Large intestine (tissue), 3 donors: ENCODE measurements around the gene ATG101. TPM values are rescaled to one million over a fixed set of nuclear protein-coding genes. Genes with fewer than 3 reads are reported as not detected.
A peak's percentile ranks its signal among the peaks of the same experiment; 100 is the strongest.

Experiments used
- DNase-seq, 2 donors: peaks; one replicate each; pipeline versions ENCODE4 v3.0.0 to v3.0.0-alpha.2; 2013
- H3K27ac ChIP-seq: one replicate; pipeline ENCODE4 v1.5.1; 2013; ENCODE audit warnings: low read length
- H3K27me3 ChIP-seq: 2 replicates; pipeline ENCODE4 v1.6.1; 2013; ENCODE audit warnings: low read length; ENCODE audit not compliant: control insufficient read depth, insufficient read depth
- H3K36me3 ChIP-seq: 2 replicates; pipeline ENCODE4 v1.6.1; 2013; ENCODE audit warnings: low read length; ENCODE audit not compliant: control insufficient read depth, insufficient read depth
- H3K4me1 ChIP-seq: one replicate; pipeline ENCODE4 v1.6.1; 2013; ENCODE audit warnings: low read length; ENCODE audit not compliant: control insufficient read depth, insufficient read depth
- H3K4me3 ChIP-seq: one replicate; pipeline ENCODE4 v1.5.1; 2013; ENCODE audit warnings: low read length
- H3K9me3 ChIP-seq: one replicate; pipeline ENCODE4 v1.6.1; 2013; ENCODE audit warnings: mild to moderate bottlenecking, low read depth, low read length, moderate library complexity; ENCODE audit not compliant: control insufficient read depth
- WGBS: methylation state at CpG from one replicate; pipeline ENCODE4 v1.1.5; 2013; ENCODE audit warnings: low lambda C conversion rate; ENCODE audit not compliant: insufficient coverage; 5-methylcytosine and 5-hydroxymethylcytosine counted together
- polyA plus RNA-seq: library from polyadenylated mRNA; unstranded; fragments of 120-200 nt; gene quantifications from one replicate; pipeline ENCODE4 v1.2.1, GENCODE V29; 2013

The ATG101 gene
- polyA plus RNA-seq, 1 donor: 27.8 TPM

DNA sequence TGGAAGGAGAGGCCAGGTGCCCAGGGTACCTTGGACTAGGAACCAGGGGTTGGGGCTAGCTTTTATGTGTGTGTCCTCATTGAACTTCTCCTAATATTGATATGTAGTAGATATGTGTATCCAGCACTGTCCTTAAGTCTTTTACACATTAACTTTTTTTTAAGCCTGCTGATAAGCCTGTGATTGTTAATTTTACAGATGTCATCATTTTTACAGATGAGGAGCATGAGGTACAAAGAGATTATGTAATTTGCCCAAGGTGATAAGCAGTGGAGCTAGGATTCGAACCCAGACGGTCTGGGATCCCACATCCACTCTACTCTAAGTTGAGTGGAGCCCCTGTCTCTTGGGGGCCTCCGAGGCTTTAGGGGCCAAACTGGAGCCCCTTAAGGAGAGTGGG, 28.7 kb upstream of the ATG101 start:
- H3K9me3 ChIP-seq: peaks cover 3% of the 10 kb centered on the region
- no peak for DNase-seq
- no CpG with 5 or more reads among the region's 3 CpGs for WGBS
- peaks cover 31% of the 10 kb centered on the region for H3K4me1 ChIP-seq
- H3K27me3 ChIP-seq: peaks cover 13% of the 10 kb centered on the region
- no peak overlapping the region for H3K4me3 ChIP-seq
- H3K27ac ChIP-seq: no peak overlapping the region
- H3K36me3 ChIP-seq: no peaks in the 10 kb centered on the region

DNA sequence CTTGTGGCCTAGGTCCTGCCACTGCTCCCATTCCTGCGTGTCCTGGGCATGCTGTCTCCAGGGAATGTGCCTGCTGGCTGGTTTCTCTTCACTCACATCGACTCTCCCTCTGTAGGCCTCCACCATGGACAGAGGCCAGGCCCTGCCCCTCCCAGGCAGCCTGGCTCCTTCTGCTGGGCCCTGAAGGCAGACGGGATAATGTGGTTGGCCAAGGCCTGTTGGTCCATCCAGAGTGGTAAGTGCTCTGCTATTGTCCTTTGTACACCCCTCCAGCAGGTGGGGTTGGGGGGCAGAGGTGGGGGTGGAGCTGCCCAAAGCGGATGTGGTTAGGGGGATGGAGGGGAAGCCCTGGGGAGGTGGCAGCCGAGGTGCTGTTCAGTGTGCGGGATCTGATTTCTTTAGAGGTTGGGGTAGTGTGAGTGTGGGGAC, 28.1 kb upstream of the ATG101 start:
- Histone ChIP-seq H3K4me3 (no peak overlapping the region), H3K4me1 (peaks cover 28% of the 10 kb centered on the region), H3K27ac (no peak overlapping the region), H3K9me3 (peaks cover 3% of the 10 kb centered on the region), H3K36me3 (no peaks in the 10 kb centered on the region), H3K27me3 (peaks cover 6% of the 10 kb centered on the region)
- DNase-seq: peak in 1 of 2 donors; percentile 46
- no CpG with 5 or more reads among the region's 6 CpGs for WGBS

DNA sequence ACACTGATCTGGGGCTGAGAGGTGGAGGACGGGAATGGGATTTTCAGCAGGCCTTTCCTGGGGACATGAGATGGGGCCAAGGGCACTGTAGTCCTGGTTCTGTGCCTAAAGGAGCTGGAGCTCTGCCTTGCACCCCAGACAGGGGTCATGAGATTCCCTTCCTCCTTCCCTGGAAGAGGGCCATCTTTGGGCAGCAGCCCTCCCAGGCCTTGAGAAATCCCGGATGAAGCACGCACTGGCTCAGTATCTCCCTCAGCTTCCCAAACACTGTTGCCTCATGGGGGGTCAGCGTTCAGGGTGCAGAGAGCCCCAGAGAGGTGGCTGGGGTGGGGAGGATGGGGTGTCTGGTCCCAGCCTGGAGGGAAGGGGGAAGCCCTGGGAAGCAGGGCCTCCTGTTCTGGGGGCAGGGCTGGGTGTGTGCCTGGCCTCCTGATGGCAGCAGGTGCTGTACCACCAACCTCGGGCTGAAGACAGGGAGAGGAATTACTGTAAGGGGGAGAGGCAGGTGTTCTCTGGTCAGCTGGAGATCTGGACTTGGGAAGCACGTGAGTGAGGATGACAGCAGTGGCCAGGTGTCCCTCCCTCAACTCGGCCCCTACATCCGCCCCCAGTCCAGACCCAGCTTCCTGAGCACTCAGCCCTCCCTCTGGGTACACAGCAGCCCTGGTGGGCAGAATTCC, 26.9 kb upstream of the ATG101 start:
- WGBS: no CpG with 5 or more reads among the region's 8 CpGs
- Histone ChIP-seq H3K9me3 (no peaks in the 10 kb centered on the region), H3K4me1 (peaks cover 23% of the 10 kb centered on the region), H3K27ac (no peak overlapping the region), H3K27me3 (no peaks in the 10 kb centered on the region), H3K36me3 (no peaks in the 10 kb centered on the region), H3K4me3 (no peak overlapping the region)
- no peak for DNase-seq

DNA sequence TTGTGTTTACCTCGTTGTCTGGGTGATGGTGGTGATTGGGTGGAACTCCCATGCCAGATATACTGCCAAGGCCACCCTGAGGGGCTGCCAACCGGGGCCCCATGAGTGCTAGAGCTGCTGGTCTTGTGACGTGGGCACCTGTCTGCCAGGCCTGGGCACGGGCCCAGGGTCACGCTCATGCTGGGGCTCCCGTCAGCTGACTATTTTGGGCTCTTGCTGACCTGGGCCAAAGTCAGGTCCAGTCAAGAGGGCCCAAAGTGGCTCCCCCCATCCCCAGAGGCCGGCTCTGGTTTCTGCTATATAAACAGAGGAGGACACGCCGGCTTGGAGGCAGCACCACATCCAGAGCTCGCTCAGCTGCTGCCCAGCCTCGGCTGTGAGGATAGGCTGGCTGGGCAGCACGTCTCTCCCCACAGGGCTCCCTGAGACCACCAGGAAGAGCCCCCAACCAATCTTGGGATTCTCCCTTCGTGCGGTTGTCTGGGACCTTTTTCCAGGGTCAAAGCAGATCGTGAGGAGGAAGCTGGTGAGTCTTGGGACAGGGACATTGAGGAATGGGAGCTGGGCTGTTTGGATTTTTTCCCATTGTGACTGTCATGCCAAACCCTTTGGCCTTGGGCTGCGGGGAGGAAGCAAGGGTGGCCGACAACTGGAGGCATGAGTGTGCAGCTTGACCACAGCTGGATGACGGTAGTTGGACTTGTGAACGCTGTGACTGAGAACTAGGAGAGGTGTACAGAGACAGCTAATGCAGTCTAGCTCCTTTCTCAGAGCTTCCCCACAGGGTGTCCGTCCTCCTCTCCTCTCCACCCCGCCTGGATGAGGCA, 26.2 kb upstream of the ATG101 start:
- DNase-seq: no peak
- WGBS: no CpG with 5 or more reads among the region's 21 CpGs
- H3K4me1 ChIP-seq: peaks cover 23% of the 10 kb centered on the region
- no peaks in the 10 kb centered on the region for H3K27me3 ChIP-seq
- H3K4me3 ChIP-seq: no peak overlapping the region
- no peaks in the 10 kb centered on the region for H3K9me3 ChIP-seq
- H3K27ac ChIP-seq: no peak overlapping the region
- no peaks in the 10 kb centered on the region for H3K36me3 ChIP-seq

DNA sequence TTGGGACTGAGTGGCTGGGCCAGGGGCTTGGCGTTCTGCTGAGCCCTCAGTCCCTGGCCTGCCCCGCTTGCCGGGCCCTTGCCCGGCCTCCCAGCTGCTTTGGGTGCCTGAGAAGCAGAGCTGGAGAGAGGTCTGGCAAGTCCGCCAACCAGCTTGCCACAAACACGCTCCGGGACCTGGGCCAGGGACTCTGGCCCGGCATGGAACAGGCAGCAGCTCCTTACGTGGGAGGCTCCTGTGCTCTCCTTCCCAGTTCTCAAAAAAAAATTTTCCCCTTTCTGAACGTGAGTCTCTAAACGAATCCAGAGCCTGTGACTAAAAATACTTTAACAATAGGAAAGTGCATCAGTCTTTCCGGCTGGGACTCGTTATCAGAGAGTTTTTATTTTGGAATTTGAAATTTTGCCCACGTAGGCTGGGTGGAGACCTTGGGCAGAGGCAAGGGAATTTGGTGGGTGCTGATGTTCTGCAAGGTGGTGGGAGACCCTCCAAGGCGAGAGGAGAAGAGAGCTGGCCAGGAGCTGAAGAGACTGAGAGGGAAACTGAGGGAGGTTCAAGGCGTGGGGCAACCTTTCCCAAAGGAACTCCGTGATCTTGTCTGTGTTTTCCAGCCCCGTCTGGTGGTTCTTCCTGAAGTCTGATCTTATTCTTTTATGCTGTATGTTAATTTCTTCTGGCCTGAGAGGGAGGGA, 25.3 kb upstream of the ATG101 start:
- DNase-seq: no peak

DNA sequence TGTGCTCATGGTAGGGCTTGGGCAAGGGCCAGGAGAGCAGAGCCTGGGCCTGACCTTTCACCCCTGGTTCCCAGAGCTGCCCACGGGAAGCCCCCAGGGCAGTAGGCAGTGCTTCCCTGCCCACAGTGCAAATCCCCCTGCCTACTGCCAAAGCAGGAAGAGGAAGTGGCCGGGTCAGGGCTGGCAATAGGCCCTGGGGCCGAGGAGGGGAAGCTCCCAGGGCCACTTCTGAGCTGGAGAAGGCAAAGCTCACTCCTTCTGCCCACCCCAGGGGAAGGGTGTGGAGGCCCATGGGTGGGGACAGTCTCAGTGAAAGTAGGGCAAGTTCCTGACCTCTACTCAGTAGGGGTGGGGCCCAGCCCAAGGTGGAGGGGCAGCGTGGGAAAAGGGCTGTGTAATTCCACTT, 24.0 kb upstream of the ATG101 start:
- peaks cover 25% of the 10 kb centered on the region for H3K4me1 ChIP-seq
- DNase-seq: peak in 1 of 2 donors; percentile 77
- H3K9me3 ChIP-seq: no peaks in the 10 kb centered on the region
- no peak overlapping the region for H3K27ac ChIP-seq
- peaks cover 7% of the 10 kb centered on the region for H3K27me3 ChIP-seq
- no peak overlapping the region for H3K4me3 ChIP-seq
- WGBS: no CpG with 5 or more reads among the region's 4 CpGs
- H3K36me3 ChIP-seq: no peaks in the 10 kb centered on the region

More for the DNA sequence above, 25.3 kb upstream of the ATG101 start:
- Histone ChIP-seq H3K4me1 (peaks cover 23% of the 10 kb centered on the region), H3K4me3 (no peak overlapping the region), H3K27me3 (peaks cover 7% of the 10 kb centered on the region), H3K36me3 (no peaks in the 10 kb centered on the region), H3K27ac (no peak overlapping the region), H3K9me3 (no peaks in the 10 kb centered on the region)
- no CpG with 5 or more reads among the region's 18 CpGs for WGBS

DNA sequence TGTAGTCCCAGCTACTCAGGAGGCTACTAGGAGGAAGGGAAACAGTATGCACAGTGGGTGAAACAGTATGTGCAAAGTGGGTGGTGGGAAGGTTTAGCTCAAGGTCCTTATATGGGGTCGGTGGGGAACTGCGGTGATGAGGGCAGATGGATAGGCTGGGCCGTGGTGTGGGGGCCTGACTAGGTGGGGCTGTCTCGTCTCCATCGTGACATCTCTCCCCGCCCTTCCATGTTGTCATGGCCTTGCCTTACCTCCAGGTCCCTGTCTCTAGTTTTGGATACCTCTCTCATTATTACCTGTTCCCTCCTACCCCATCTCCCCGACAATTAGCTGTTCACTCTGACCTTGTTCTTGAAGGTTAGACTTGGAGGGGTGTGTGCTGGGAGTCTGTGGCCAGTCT, 22.9 kb upstream of the ATG101 start:
- Histone ChIP-seq H3K36me3 (no peaks in the 10 kb centered on the region), H3K27ac (no peak overlapping the region), H3K9me3 (no peaks in the 10 kb centered on the region), H3K4me1 (peaks cover 24% of the 10 kb centered on the region), H3K27me3 (peaks cover 9% of the 10 kb centered on the region), H3K4me3 (no peak overlapping the region)
- DNase-seq: no peak
- no CpG with 5 or more reads among the region's 7 CpGs for WGBS

DNA sequence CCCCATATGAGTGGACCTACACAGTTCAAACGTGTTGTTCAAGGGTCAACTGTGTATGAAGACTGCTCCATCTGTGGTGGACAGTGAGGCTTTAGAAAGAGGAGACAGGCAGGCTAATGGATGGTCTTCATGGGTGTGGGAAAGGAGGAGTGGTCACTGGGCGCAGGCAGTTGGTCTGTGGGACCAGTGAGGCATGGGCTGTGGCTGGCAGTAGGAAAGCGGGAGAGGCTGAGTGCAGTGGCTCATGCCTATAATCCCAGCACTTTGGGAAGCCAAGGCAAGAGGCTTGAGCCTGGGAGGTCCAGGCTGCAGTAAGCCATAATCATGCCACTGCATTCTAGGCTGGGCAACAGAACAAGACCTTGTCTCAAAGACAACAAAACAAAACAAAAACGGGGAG, 20.5 kb upstream of the ATG101 start:
- DNase-seq: no peak
- H3K9me3 ChIP-seq: no peaks in the 10 kb centered on the region
- no peak overlapping the region for H3K27ac ChIP-seq
- 43% methylated on average over 1 of the region's 4 CpGs for WGBS
- H3K27me3 ChIP-seq: peaks cover 9% of the 10 kb centered on the region
- peaks cover 26% of the 10 kb centered on the region for H3K4me1 ChIP-seq
- H3K4me3 ChIP-seq: no peak overlapping the region
- no peaks in the 10 kb centered on the region for H3K36me3 ChIP-seq

DNA sequence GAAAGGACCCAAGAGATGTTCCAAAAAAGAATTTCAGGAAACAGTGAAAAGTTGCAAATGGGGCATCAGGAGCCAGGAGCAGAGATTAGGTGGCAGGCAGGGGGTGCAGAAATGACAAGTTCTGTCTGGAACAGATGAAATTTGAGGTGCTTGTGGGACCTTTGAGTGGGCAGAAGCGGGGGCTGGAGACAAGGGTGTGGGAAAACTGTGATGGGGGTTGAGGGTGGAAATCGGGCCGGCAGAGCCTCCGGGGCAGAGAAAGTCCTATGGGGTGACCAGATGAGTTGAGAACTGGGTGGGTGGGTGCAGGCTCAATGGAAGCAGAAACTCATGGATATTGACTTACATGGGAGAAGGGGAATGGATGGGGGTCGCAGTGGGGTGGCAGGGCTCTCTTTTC, 20.1 kb upstream of the ATG101 start:
- Histone ChIP-seq H3K27ac (no peak overlapping the region), H3K4me3 (no peak overlapping the region), H3K27me3 (peaks cover 9% of the 10 kb centered on the region), H3K4me1 (peaks cover 26% of the 10 kb centered on the region), H3K36me3 (peaks cover 2% of the 10 kb centered on the region), H3K9me3 (no peaks in the 10 kb centered on the region)
- 100% methylated on average over 1 of the region's 5 CpGs for WGBS
- no peak for DNase-seq

DNA sequence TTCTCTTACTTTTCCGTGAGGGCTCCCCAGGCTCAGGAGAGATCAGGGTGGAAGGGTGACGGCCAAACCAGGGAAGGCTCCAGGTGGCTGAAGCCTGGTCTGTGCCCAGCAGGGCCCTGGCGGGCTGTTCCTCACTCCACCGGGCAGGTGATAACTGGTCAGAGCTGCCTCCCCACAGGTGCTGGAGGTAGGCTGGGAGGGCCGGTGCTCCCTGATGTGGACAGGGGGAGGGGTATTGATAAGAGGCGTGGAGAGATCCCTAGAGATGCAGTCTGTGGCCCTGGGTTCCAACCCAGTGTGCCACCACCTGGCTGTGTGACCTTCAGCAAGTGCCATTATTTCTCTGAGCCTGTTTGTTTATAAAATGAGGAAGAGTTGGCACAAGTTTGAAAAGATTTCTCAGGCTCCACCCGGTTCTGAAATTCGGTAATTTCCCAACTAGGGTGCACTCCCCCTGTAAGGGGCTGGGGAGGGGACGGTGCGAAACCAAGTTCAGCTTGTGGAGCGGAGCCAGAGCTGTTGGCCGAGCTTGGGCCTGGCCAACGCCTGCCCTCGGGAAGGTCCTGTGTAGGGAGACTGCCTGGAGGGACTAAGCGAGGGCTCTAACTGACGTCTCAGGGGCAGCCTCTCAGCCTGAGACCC, 19.5 kb upstream of the ATG101 start:
- peaks cover 6% of the 10 kb centered on the region for H3K36me3 ChIP-seq
- peak overlapping the region; percentile 59 for H3K4me3 ChIP-seq
- peaks cover 26% of the 10 kb centered on the region for H3K4me1 ChIP-seq
- no peak for DNase-seq
- 100% methylated on average over 1 of the region's 16 CpGs for WGBS
- H3K9me3 ChIP-seq: no peaks in the 10 kb centered on the region
- H3K27ac ChIP-seq: peak overlapping the region; percentile 56
- peaks cover 9% of the 10 kb centered on the region for H3K27me3 ChIP-seq
